ENCODE data around the gene MEPE. TPM values are rescaled to one million over a fixed set of nuclear protein-coding genes. Genes with fewer than 3 reads are reported as not detected.

Gene MEPE
- total RNA-seq, 2 experiments from 2014 or later: not detected

DNA sequence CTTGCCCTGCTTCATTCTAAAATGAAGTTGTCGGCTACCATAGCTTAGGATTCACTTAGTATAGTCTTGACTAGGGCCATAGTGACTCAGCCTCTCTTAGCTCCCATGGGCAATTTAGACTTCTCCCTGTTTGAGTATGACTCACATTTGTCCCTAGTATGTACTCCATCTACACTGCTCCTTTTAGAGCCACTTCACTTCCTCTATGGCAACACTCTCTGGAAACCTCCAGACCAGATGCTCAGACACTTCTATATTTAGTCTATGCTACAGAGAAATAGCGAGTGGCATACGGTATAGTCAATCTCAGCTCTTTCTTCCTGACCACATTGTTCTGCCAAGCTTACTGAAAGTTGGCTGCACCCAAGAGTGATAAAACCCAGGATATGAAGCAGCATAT lies 11.2 kb downstream of the MEPE start:
- Histone ChIP-seq H3K4me3 (ENCODE audit: low read depth, low read length, poor library complexity, severe bottlenecking) (no peak overlapping the region), H3K4me1 (ENCODE audit: insufficient read depth, low read length, poor library complexity, severe bottlenecking) (no peaks in the 10 kb centered on the region), H4K20me1 (ENCODE audit: insufficient read depth, low read length) (no peaks in the 10 kb centered on the region), H3K79me2 (ENCODE audit: insufficient read depth, low read depth, low read length) (no peaks in the 10 kb centered on the region), H3K9me3 (ENCODE audit: low read length) (no peaks in the 10 kb centered on the region), H3K36me3 (ENCODE audit: insufficient read depth, low read length) (no peaks in the 10 kb centered on the region), H3K4me2 (ENCODE audit: low read length) (no peak overlapping the region), H3K27ac (ENCODE audit: low read depth, low read length, poor library complexity, severe bottlenecking) (no peak overlapping the region), H2AFZ (ENCODE audit: low read length) (no peak overlapping the region), H3K9me2 (ENCODE audit: insufficient read depth, low read length) (no peaks in the 10 kb centered on the region)
- ChIA-PET POLR2A (no interaction called here), CTCF (ENCODE audit: unreplicated experiment) (no interaction called here)
- intact Hi-C loops (cut with micrococcal nuclease; ENCODE audit: unreplicated experiment): no loop called here
- DNase-seq (ENCODE audit: low spot score): no peak
- TF ChIP-seq CTCF (conservative IDR thresholded peaks at IDR 0.05; ENCODE audit: low read length): no peak
- no peak for TF ChIP-seq EZH2phosphoT487 (IDR thresholded peaks at IDR 0.05; ENCODE audit: borderline replicate concordance, low read depth, low read length)
- no TSS peak for BruUV-seq (replicated peaks)

GRCh38 chr4:87844452-87844851 lies 11.7 kb downstream of the MEPE start:
- CTCF ChIA-PET (ENCODE audit: unreplicated experiment): no interaction called here

DNA sequence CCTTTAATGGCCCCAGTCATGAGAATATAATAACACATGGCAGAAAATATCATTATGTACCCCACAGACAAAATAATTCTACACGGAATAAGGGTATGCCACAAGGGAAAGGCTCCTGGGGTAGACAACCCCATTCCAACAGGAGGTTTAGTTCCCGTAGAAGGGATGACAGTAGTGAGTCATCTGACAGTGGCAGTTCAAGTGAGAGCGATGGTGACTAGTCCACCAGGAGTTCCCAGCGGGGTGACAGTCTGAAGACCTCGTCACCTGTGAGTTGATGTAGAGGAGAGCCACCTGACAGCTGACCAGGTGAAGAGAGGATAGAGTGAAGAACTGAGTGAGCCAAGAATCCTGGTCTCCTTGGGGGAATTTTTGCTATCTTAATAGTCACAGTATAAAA lies 13.5 kb downstream of the MEPE start:
- intact Hi-C loops (cut with micrococcal nuclease; ENCODE audit: unreplicated experiment): no loop called here
- CTCF ChIA-PET (ENCODE audit: unreplicated experiment): no interaction called here
- no peaks in the 10 kb centered on the region for H3K79me2 ChIP-seq (ENCODE audit: insufficient read depth, low read depth, low read length)

More at GRCh38 chr4:87844452-87844851, 11.7 kb downstream of the MEPE start:
- Histone ChIP-seq H3K9me3 (ENCODE audit: low read length) (no peaks in the 10 kb centered on the region), H3K79me2 (ENCODE audit: insufficient read depth, low read depth, low read length) (no peaks in the 10 kb centered on the region), H2AFZ (ENCODE audit: low read length) (no peak overlapping the region), H3K36me3 (ENCODE audit: insufficient read depth, low read length) (no peaks in the 10 kb centered on the region), H3K4me2 (ENCODE audit: low read length) (no peak overlapping the region), H3K4me3 (ENCODE audit: low read depth, low read length, poor library complexity, severe bottlenecking) (no peak overlapping the region), H4K20me1 (ENCODE audit: insufficient read depth, low read length) (no peaks in the 10 kb centered on the region), H3K27ac (ENCODE audit: low read depth, low read length, poor library complexity, severe bottlenecking) (no peak overlapping the region), H3K4me1 (ENCODE audit: insufficient read depth, low read length, poor library complexity, severe bottlenecking) (no peaks in the 10 kb centered on the region), H3K9me2 (ENCODE audit: insufficient read depth, low read length) (no peaks in the 10 kb centered on the region)
- no peak for TF ChIP-seq EZH2phosphoT487 (IDR thresholded peaks at IDR 0.05; ENCODE audit: borderline replicate concordance, low read depth, low read length)
- no peak for TF ChIP-seq CTCF (conservative IDR thresholded peaks at IDR 0.05; ENCODE audit: low read length)
- BruUV-seq (replicated peaks): no TSS peak
- DNase-seq (ENCODE audit: low spot score): no peak
- POLR2A ChIA-PET: no interaction called here
- intact Hi-C loops (cut with micrococcal nuclease; ENCODE audit: unreplicated experiment): no loop called here

More for the DNA sequence above, 13.5 kb downstream of the MEPE start:
- Histone ChIP-seq H3K4me1 (ENCODE audit: insufficient read depth, low read length, poor library complexity, severe bottlenecking) (no peaks in the 10 kb centered on the region), H3K27ac (ENCODE audit: low read depth, low read length, poor library complexity, severe bottlenecking) (no peak overlapping the region), H3K36me3 (ENCODE audit: insufficient read depth, low read length) (no peaks in the 10 kb centered on the region), H3K4me2 (ENCODE audit: low read length) (no peak overlapping the region), H3K4me3 (ENCODE audit: low read depth, low read length, poor library complexity, severe bottlenecking) (no peak overlapping the region), H2AFZ (ENCODE audit: low read length) (no peak overlapping the region), H3K9me3 (ENCODE audit: low read length) (no peaks in the 10 kb centered on the region), H3K9me2 (ENCODE audit: insufficient read depth, low read length) (no peaks in the 10 kb centered on the region), H4K20me1 (ENCODE audit: insufficient read depth, low read length) (no peaks in the 10 kb centered on the region)
- BruUV-seq (replicated peaks): no TSS peak
- TF ChIP-seq EZH2phosphoT487 (IDR thresholded peaks at IDR 0.05; ENCODE audit: borderline replicate concordance, low read depth, low read length) (no peak), CTCF (conservative IDR thresholded peaks at IDR 0.05; ENCODE audit: low read length) (no peak)
- no peak for DNase-seq (ENCODE audit: low spot score)
- POLR2A ChIA-PET: no interaction called here
